Astrocyte (in vitro differentiated cells and primary cell): Measurements from ENCODE around the gene EFEMP1.

Experiments used
- EZH2 ChIP-seq: IDR thresholded peaks from 2 replicates; pipeline ENCODE4 v1.6.1; 2012; ENCODE audit warnings: mild to moderate bottlenecking, low read length, inconsistent platforms; ENCODE audit not compliant: insufficient read depth
- TF ChIP-seq, protein P1 (sequence below): IDR thresholded peaks from 2 replicates; pipeline ENCODE4 v1.5.1; 2011; ENCODE audit warnings: low read depth, mild to moderate bottlenecking, inconsistent platforms, low read length, moderate library complexity; ENCODE audit not compliant: insufficient read depth

- TF ChIP-seq, protein P1, sequence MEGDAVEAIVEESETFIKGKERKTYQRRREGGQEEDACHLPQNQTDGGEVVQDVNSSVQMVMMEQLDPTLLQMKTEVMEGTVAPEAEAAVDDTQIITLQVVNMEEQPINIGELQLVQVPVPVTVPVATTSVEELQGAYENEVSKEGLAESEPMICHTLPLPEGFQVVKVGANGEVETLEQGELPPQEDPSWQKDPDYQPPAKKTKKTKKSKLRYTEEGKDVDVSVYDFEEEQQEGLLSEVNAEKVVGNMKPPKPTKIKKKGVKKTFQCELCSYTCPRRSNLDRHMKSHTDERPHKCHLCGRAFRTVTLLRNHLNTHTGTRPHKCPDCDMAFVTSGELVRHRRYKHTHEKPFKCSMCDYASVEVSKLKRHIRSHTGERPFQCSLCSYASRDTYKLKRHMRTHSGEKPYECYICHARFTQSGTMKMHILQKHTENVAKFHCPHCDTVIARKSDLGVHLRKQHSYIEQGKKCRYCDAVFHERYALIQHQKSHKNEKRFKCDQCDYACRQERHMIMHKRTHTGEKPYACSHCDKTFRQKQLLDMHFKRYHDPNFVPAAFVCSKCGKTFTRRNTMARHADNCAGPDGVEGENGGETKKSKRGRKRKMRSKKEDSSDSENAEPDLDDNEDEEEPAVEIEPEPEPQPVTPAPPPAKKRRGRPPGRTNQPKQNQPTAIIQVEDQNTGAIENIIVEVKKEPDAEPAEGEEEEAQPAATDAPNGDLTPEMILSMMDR: no peak
- no peak for TF ChIP-seq EZH2
These were observed 35.2 kb upstream of the EFEMP1 start for GRCh38 chr2:55958756-55959155.
